HepG2 (cell line): ENCODE data around the gene VEGFC. TPM values are rescaled to one million over a fixed set of nuclear protein-coding genes. Genes with fewer than 3 reads are reported as not detected.

Source experiments
- ATAC-seq: fragments of 200-7000 bp; cut with Tn5 transposase; 3 replicates; pipeline ENCODE4 v1.9.1; 2020; ENCODE audit warnings: mild to moderate bottlenecking, moderate library complexity
- BruUV-seq: library from RNA; stranded (reverse); fragments of 400-500 nt; replicated peaks from 2 replicates; lab custom pipeline; 2021; lab: Mats Ljungman, UMichigan
- CTCF ChIA-PET: fragments of 300-600 bp; formaldehyde crosslinking; extraction: SDS; loops from one replicate; lab custom pipeline; 2021; ENCODE audit warnings: low total read pairs, inconsistent platforms, low intra/inter-chr PET ratio; lab: Yijun Ruan, JAX
- POLR2A ChIA-PET: fragments of 350-600 bp; sonication (Branson Sonifier 250); formaldehyde crosslinking; loops from one replicate; lab custom pipeline; 2020; ENCODE audit warnings: antibody characterized with exemption, inconsistent platforms; lab: Yijun Ruan, JAX
- DNase-seq: peaks from one replicate; pipeline ENCODE4 v3.0.0-alpha.2; 2015; ENCODE audit warnings: low spot score
- FAIRE-seq: peaks from 3 replicates; lab custom pipeline; 2011; peaks lifted over from hg19 to GRCh38; lab: Jason Lieb, UNC
- H2AFZ ChIP-seq: one replicate; pipeline ENCODE4 v1.6.1; 2011; ENCODE audit warnings: low read length, inconsistent platforms
- H3K27ac ChIP-seq: fragments of 300-600 bp; 3 replicates; pipeline ENCODE4 v1.8.0; 2011; ENCODE audit warnings: mixed run types, mild to moderate bottlenecking, mixed read lengths, low read length, inconsistent platforms; ENCODE audit not compliant: insufficient read depth; ENCODE audit errors: extremely low read length
- H3K27me3 ChIP-seq, 2 experiments: fragments of 200-600 bp in 1 of 2; 2 replicates in 1 of 2; 3 replicates in 1 of 2; pipeline versions ENCODE4 v1.6.0 to v1.8.0; 2011; ENCODE audit warnings: low read length in 2 of 2, mild to moderate bottlenecking in 2 of 2, moderate library complexity in 2 of 2, inconsistent platforms in 1 of 2; ENCODE audit not compliant: insufficient read depth in 2 of 2, control insufficient read depth in 1 of 2
- H3K36me3 ChIP-seq, 2 experiments: fragments of 200-600 bp in 1 of 2; replicated peaks in 1 of 2; 2 replicates in 1 of 2; 3 replicates in 1 of 2; pipeline versions ENCODE4 v1.5.1 to v1.8.0; 2011; ENCODE audit warnings: low read length in 2 of 2, inconsistent platforms in 1 of 2; ENCODE audit not compliant: insufficient read depth in 2 of 2, control insufficient read depth in 1 of 2
- H3K4me1 ChIP-seq: 2 replicates; pipeline ENCODE4 v1.5.1; 2012; ENCODE audit warnings: low read length, inconsistent platforms; ENCODE audit not compliant: insufficient read depth
- H3K4me2 ChIP-seq: 2 replicates; pipeline ENCODE4 v1.6.0; 2011; ENCODE audit warnings: low read depth, low read length, inconsistent platforms
- H3K4me3 ChIP-seq, 3 experiments: fragments of 200-600 bp in 1 of 3; sonication (generic), shearing (Covaris generic) in 1 of 3; replicated peaks in 1 of 3; 2 replicates each; pipeline ENCODE4 v1.5.1; 2011 to 2016; ENCODE audit warnings: low read length in 3 of 3, inconsistent platforms in 2 of 3, low read depth in 2 of 3, mild to moderate bottlenecking in 2 of 3, control low read depth in 1 of 3, mixed read lengths in 1 of 3; ENCODE audit not compliant: insufficient read depth in 1 of 3
- H3K79me2 ChIP-seq: one replicate; pipeline ENCODE4 v1.6.1; 2011; ENCODE audit warnings: low read length, inconsistent platforms; ENCODE audit not compliant: insufficient read depth
- H3K9ac ChIP-seq: 2 replicates; pipeline ENCODE4 v1.6.0; 2011; ENCODE audit warnings: mild to moderate bottlenecking, low read depth, low read length, inconsistent platforms; ENCODE audit not compliant: insufficient read depth
- H3K9me3 ChIP-seq: 2 replicates; pipeline ENCODE4 v1.5.1; 2012; ENCODE audit warnings: mild to moderate bottlenecking, low read length
- H4K20me1 ChIP-seq: 2 replicates; pipeline ENCODE4 v1.6.0; 2011; ENCODE audit warnings: inconsistent platforms, mild to moderate bottlenecking, low read length, moderate library complexity; ENCODE audit not compliant: insufficient read depth
- HNF1B ChIP-seq: sonication (generic); formaldehyde crosslinking; IDR thresholded peaks from 2 replicates; pipeline ENCODE4 v1.5.1; 2020; ENCODE audit warnings: mild to moderate bottlenecking, moderate library complexity, missing genetic modification reagents
- KLF13 ChIP-seq: sonication (generic); formaldehyde crosslinking; IDR thresholded peaks from 2 replicates; pipeline ENCODE4 v1.4.0; 2020; ENCODE audit warnings: mild to moderate bottlenecking, missing genetic modification reagents
- MYC ChIP-seq: sonication (generic); formaldehyde crosslinking; IDR thresholded peaks from 2 replicates; pipeline ENCODE4 v1.9.0; 2021; ENCODE audit warnings: missing genetic modification reagents, borderline replicate concordance
- NFATC3 ChIP-seq: sonication (generic); formaldehyde crosslinking; IDR thresholded peaks from 2 replicates; pipeline ENCODE4 v1.5.1; 2020; ENCODE audit warnings: mild to moderate bottlenecking, missing genetic modification reagents
- TEF ChIP-seq: sonication (generic); formaldehyde crosslinking; IDR thresholded peaks from 2 replicates; pipeline ENCODE4 v1.5.0; 2020; ENCODE audit warnings: missing genetic modification reagents
- THAP11 ChIP-seq: IDR thresholded peaks from 2 replicates; pipeline ENCODE4 v1.6.1; 2016; ENCODE audit warnings: missing biosample characterization, missing genetic modification reagents
- ZMAT3 ChIP-seq: sonication (generic); formaldehyde crosslinking; conservative IDR thresholded peaks from 2 replicates; pipeline ENCODE4 v1.7.0; 2021; ENCODE audit warnings: missing genetic modification reagents
- WGBS: methylation state at CpG from one replicate; pipeline ENCODE4 v1.1.6; 2017; ENCODE audit warnings: low lambda C conversion rate; 5-methylcytosine and 5-hydroxymethylcytosine counted together
- in situ Hi-C: cut with HindIII; loops from 2 replicates; pipeline ENCODE4 v1.10.0; 2017; ENCODE audit warnings: low pct_unique_long_range_greater_than_20kb; ENCODE audit not compliant: extremely low pct_ligation_motif_present
- intact Hi-C: fragments of 100-400 bp; cut with micrococcal nuclease; formaldehyde crosslinking; loops from one replicate; pipeline ENCODE4 v1.10.0; 2022; ENCODE audit not compliant: unreplicated experiment
- polyA plus RNA-seq, 8 experiments: library from polyadenylated mRNA; depleted of rRNA in 3 of 8; stranded (reverse) in 7 of 8; unstranded in 1 of 8; fragments of >200 nt; fragmentation: Illumina TruSeq in 4 of 8; extraction: Trizol in 4 of 8; gene quantifications; 2 replicates each; pipeline versions ENCODE4 v1.2.1 to v1.2.3, GENCODE V29; 2011 to 2016; ENCODE audit warnings: low read depth in 4 of 8, missing spikeins in 1 of 8, mixed read lengths in 1 of 8; ENCODE audit not compliant: insufficient read depth in 1 of 8
- total RNA-seq, 5 experiments: library from RNA; depleted of rRNA; stranded (reverse); fragments of >200 nt; fragmentation: Illumina TruSeq; extraction: Trizol; gene quantifications; 2 replicates each; pipeline ENCODE4 v1.2.3, GENCODE V29; 2016; ENCODE audit warnings: low read depth in 1 of 5
- TF ChIP-seq, protein P1 (sequence below): sonication (generic); formaldehyde crosslinking; IDR thresholded peaks from 2 replicates; pipeline ENCODE4 v1.4.0; 2020; ENCODE audit warnings: low read depth, mild to moderate bottlenecking, missing genetic modification reagents
- TF ChIP-seq, protein P2 (sequence below): sonication (generic); formaldehyde crosslinking; IDR thresholded peaks from 2 replicates; pipeline ENCODE4 v1.8.1; 2022; ENCODE audit warnings: low read depth, mild to moderate bottlenecking, missing genetic modification reagents

Gene VEGFC
- total and polyA plus RNA-seq, 2 of the 13 experiments (the other 11 are each of a cell fraction or from before 2014, with no cell fraction given): not detected

DNA sequence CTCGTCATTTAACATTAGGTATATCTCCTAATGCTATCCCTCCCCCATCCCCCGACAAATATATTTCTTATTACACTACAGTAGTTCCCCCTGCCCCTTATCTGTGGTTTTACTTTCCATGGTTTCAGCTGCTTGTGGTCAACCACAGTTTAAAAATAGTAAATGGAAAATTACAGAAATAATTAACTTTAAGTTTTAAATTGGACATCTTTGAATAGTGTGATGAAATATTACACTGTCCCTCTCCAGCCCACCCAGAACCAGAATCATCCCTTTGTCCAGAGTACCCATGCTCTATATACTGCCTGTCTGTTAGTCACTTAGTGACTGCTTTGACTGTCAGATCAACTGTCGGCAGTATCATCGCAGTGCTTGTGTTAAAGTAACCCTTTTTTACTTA is 47.4 kb upstream of the VEGFC start (continued):
- TF ChIP-seq, protein P1, sequence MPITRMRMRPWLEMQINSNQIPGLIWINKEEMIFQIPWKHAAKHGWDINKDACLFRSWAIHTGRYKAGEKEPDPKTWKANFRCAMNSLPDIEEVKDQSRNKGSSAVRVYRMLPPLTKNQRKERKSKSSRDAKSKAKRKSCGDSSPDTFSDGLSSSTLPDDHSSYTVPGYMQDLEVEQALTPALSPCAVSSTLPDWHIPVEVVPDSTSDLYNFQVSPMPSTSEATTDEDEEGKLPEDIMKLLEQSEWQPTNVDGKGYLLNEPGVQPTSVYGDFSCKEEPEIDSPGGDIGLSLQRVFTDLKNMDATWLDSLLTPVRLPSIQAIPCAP (CRISPR knock-in tag): no peak
- TF ChIP-seq ZMAT3: no peak
- no peak for TF ChIP-seq MYC (CRISPR knock-in tag)
- no peak for TF ChIP-seq KLF13 (CRISPR knock-in tag)
- TF ChIP-seq HNF1B (CRISPR knock-in tag): no peak
- TF ChIP-seq, all 625 proteins: peak for 0

- POLR2A ChIA-PET: no interaction called here
- 3% methylated on average over 3 of the region's 3 CpGs for WGBS
- H3K27ac ChIP-seq: no peak overlapping the region
- H2AFZ ChIP-seq: no peak overlapping the region
- H3K27me3 ChIP-seq: no peaks in the 10 kb centered on the region
- no peaks in the 10 kb centered on the region for H3K4me1 ChIP-seq
- FAIRE-seq (no peak), ATAC-seq (no peak), DNase-seq (no peak)
- no peak overlapping the region for H3K4me2 ChIP-seq
- in situ Hi-C loops (no loop called here), intact Hi-C loops (no loop called here)
- no peaks in the 10 kb centered on the region for H3K36me3 ChIP-seq
- BruUV-seq: no TSS peak
- no peak overlapping the region for H3K9ac ChIP-seq
- no peak overlapping the region for H3K4me3 ChIP-seq
- CTCF ChIA-PET: no interaction called here
- no peaks in the 10 kb centered on the region for H3K79me2 ChIP-seq
- TF ChIP-seq NFATC3 (CRISPR knock-in tag) (no peak), TEF (no peak), THAP11 (no peak)
- TF ChIP-seq, protein P2, sequence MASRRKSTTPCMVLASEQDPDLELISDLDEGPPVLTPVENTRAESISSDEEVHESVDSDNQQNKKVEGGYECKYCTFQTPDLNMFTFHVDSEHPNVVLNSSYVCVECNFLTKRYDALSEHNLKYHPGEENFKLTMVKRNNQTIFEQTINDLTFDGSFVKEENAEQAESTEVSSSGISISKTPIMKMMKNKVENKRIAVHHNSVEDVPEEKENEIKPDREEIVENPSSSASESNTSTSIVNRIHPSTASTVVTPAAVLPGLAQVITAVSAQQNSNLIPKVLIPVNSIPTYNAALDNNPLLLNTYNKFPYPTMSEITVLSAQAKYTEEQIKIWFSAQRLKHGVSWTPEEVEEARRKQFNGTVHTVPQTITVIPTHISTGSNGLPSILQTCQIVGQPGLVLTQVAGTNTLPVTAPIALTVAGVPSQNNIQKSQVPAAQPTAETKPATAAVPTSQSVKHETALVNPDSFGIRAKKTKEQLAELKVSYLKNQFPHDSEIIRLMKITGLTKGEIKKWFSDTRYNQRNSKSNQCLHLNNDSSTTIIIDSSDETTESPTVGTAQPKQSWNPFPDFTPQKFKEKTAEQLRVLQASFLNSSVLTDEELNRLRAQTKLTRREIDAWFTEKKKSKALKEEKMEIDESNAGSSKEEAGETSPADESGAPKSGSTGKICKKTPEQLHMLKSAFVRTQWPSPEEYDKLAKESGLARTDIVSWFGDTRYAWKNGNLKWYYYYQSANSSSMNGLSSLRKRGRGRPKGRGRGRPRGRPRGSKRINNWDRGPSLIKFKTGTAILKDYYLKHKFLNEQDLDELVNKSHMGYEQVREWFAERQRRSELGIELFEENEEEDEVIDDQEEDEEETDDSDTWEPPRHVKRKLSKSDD: no peak
- H3K9me3 ChIP-seq: no peaks in the 10 kb centered on the region
- no peaks in the 10 kb centered on the region for H4K20me1 ChIP-seq
These were observed 46.9 kb upstream of the VEGFC start for GRCh38 chr4:176839656-176840055.
